GM18526 (cell line): ENCODE results near the gene DYSF.

Experiments
- POLR2A ChIP-seq: IDR thresholded peaks from 3 replicates; pipeline ENCODE4 v1.6.1; 2011; ENCODE audit not compliant: insufficient read length; ENCODE audit errors: extremely low read depth

DYSF gene

DNA sequence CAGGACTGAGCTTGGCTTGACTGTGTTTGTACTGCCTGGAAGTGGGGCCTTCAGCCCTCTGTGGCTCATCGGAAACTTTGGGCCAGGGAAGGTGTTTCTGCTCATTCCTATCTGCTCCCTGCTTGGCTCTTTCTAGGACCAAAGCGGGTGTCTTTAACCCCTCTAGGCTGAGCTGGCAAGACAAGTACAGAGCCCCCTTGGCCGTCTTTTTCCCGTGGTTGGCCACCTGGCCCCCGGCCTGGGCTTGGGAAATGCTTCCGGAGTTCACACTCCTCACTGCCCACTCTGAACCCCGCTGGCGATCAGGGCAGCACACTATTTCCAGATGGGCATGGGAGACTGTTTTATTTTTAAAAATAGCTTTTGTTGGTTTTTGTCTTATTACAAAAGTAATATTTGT lies 243.0 kb downstream of the DYSF start:
- no peak for TF ChIP-seq POLR2A

DNA sequence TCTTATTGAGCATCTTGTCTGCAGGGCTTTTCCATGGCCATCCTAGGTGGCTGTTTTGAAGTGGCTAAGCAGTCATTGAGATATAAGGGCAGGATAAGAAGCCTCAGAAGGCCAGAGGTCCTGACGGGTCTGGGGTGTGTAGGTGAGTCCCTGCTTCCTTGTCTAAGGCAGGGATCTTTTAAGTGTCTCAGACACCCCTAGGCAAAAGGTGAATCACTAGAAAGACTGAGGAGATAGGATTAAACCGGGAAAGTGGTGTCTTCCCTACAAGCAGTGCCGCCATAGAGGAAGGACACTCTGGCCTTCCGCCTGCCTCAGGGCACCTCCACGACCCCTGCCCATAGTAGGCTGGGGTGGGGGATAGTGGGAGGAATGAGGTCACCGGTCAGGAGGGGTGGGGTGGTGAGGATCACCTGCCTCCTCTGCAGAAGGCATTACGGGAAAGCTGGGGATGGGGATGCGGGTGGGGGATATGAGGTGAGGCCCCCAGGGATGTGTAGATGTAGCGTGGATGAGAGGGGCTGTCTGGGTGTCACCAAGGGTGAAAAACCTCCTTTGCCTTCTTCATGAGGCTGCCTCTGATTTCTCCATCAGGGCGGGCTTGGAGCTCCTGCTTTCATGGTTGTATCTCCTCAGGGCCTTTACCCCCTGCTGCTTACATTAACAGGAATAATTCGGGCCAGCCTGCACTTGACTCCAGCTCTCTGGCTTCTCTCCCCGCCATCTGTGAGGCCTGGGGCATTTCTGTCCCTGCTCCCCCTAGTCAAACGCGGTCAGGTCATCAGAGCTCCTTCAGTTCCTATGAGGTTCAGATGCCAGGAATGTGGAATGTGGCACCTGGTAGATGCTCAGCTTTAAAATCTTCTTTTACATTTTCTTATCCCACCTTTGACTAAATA lies 244.0 kb downstream of the DYSF start:
- no peak for TF ChIP-seq POLR2A

- TF ChIP-seq POLR2A, result no peak
Observed at GRCh38 chr2:71699428-71699827, 246.1 kb downstream of the DYSF start.

DNA sequence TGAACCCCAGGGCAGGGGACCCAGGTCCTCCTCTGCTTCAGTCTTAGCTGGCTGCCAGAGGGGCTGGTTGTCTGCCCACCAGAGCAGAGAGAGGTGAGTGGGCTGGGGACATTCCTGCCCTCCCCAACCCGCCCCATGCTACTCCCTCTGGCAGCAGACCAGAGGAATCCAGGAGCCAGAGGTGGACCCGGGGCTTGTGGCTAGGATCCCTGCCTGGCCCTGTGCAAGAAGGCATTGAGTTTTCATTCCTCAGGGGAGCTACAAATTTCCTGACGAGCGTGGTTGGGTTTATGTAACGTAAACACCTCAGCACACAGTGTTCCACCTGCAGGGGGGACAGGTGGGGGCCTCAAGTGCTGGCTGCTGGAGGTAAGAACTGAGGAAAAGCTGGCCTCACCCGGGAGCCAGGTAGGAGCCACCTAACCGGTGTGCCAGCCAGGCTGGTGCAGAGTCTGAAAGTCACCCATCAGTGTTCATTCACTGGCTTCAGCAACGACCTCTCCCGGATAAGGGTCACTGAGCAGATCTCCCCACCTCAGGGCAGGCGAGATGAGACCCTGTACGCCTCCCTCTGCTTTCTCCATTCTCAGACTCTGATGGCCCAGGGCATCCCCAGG lies 246.8 kb downstream of the DYSF start:
- no peak for TF ChIP-seq POLR2A

GRCh38 chr2:71700658-71701397 lies 247.5 kb downstream of the DYSF start:
- no peak for TF ChIP-seq POLR2A

DNA sequence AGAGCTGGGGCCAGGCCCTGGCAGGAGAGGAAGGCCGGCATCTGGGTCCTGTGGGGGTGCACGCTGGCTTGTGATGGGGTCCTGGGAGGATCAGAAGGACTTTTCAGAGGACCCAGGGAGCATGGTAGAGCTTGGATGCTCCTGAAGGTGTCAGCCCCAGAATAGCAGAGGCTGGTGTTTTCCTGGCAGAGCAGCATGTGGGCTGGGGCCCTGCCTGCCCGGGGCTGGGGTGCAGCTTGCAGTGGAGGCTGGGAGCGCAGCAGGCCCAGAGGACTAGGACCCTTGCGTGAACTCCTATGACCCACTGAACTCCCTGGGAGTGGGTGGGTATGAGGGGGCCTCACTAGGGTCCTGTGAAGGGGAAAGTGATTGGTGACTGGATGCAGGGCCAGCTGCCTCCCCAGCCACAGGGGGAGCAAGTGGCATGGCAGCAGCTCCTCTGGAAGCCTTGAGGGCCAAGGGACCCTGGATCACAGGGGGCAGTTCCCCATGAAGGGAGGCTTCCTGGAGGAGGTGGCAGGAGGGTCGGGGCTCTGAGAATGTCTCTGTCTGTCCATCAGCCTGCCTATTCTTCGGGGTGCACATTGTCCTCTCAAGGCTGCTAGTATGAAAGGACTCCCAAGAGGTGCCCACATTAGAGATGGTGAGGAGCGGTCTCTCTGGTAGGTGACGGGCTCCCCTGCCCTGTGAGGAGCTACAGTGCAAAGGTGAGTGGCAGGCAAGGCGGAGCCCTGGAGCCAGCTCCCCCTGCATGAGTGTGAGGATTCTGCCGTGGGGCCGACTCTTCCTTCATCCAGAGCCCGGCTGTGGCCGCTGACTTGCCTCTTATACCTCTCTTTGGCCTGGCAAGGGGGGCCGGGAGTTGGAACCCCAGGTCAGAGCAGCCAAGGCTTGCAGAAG lies 249.0 kb downstream of the DYSF start:
- TF ChIP-seq POLR2A, result no peak

DNA sequence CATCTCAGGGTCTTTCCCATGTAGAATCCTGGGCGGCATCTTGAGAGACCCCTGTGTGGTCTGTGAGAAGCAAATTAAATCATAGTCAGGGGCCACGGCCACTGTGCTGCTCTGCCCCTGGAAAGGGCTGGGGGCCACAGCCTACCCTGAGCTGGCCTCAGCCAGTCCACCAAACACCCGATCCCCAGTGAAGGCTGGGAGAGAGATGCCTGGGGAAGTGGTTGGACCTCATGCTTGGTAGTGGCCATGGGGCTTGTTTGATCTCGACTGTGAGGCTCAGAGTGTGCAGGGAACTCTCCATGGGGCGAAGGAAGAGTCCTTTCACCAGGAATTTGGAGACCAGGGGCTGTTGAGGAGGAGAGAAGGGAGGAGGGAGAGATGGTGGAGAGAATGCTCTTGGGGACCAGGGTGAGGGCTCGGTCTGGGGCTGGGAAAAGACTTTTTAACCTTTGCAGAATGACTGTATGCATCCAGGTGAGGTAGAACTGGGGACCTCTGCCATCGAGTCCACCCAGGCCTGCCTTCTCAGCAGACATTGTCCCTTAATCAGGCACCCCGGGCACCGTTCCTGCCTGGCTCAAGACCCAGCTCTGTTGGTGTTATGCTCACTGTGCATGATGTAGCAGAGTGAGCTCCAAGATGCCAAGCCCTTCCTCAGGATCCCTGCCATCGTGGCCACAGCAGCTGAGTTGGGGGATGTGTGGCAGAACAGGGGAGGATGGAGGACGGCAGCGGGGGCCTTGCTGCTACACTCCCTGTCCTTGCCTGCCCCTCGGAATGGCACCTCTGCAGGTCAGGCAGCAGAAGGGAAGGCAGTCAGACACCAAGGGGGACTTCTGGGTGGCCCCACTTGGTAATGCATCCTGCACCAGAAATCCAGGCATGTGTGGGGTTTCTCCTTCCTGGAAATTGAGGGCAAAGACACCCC lies 249.9 kb downstream of the DYSF start:
- no peak for TF ChIP-seq POLR2A

DNA sequence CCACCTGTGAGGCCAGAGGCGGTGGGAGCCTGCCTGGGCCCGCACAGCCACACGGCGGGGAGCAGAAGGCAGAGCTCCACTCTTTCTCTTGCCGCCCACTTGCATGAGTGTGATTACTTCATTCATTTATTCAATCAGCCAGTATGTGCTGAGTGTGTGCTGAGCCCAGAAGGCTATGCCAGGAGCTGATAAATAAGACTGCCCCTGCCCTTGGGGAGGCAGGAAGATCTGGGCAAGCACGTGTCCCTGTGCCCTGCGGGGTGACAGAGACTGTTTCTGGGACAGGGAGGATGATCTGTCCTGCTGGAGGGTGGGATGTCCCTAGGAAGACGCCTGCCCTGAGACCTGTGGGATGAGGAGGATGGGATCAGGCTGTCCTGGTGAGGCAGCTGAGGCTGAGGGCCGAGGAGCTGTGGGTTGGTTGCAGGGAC lies 250.8 kb downstream of the DYSF start:
- TF ChIP-seq POLR2A, result no peak

DNA sequence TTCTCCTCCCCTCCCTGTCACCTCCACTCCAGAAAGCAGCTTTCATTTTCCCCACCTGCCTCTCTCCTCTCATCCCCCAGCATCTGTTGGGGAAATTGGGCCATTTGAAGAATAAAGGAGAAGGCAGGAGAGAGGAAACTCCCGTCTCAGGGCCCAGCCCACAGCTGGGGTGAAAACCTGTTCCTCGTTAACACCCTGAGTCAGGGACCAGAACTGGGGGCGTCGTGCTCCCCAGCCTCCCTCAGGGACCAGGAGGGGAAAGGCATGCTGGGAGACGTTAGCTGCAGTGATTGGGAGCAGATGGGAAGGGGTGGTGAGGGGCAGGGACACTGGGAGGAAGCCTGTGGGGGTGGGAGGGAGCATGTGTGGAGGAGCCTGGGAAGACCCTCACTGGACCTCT lies 251.3 kb downstream of the DYSF start:
- TF ChIP-seq POLR2A, result no peak

DNA sequence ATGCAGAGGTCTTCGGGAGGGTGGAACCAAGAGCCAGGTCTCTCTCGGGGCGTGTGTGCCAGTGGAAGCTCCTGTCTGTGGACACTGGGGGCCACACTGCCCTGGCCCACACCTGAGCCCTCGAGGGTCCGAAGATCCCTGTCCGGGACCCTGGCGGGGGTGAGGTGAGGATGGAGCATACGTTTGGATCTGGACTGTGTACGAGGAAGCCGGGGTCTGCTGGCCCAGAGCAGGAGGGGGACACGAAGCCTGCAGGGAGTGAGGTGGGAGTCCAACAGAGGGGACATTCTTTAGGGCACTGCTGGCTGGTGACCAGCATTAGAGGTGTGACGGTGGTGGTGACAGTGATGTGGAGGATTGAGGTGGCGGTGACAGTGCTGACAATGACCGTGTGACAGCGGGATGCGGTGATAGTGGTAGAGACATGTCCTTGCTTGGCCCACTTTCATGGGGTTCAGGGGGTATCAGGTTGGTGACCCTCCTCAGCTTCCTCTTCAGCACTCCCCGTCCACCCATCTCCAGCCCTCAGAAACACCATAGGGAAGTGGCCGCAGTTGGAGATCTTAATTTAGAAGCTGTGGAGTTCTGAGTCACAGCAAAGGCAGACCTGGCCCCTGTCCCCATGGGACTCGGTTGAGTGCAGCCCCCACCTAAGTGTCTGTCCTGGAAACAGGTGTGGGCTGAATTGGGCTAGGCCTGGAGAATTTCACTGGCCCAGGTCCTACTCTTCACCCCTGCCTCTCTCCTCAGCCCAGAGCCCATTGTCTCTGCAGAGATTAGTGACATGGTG lies 252.0 kb downstream of the DYSF start:
- TF ChIP-seq POLR2A, result no peak

- TF ChIP-seq POLR2A, result no peak
Observed at GRCh38 chr2:71706121-71706520, 252.8 kb downstream of the DYSF start.

- no peak for TF ChIP-seq POLR2A
Observed at GRCh38 chr2:71706836-71707235, 253.5 kb downstream of the DYSF start.

DNA sequence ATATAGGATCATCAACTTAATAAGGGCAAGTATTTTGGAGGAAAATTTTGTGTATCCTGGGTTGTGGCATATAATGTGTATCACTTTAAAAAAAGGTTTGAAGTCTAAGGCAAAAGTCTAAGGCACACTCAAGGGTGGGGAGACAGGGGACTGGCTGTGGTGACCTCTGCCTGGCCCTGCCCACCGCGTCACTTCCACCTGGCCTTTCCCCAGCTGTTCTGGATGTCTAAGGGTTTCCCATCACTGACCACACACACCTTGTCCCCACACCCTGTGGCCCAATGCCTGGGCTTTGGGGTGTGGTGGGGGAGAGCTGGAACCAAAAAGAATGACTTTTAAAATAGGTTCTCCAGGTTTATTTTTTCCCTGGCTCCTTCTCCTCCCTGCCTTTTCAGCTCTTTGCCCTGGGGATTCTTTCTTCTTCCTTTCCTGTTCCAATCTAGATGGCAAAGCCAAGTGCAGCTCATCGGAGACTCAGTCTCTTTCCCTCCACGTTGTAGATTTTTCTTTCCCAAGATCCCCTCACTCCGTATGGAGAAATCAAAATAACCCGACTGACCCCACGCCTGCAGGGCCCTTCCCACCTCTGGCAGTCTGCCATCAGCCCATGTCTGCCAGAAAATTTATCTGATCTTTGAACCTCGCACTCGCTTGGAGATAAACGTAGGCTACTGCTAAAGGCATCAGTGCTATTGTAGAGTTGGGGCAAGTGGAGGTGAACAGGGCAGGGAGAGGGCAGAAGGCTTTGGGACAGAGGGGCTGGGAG lies 257.2 kb downstream of the DYSF start:
- TF ChIP-seq POLR2A, result no peak
